ENCODE data around the gene ZNF684. TPM values are rescaled to one million over a fixed set of nuclear protein-coding genes. Genes with fewer than 3 reads are reported as not detected.

The ZNF684 gene
- total RNA-seq, 1 experiment from 2014 or later, result 6.1 TPM

- DNase-seq (ENCODE audit: low spot score), result no peak
Measured at GRCh38 chr1:40567825-40568224, 36.4 kb downstream of the ZNF684 start.

GRCh38 chr1:40574805-40575204, 43.4 kb downstream of the ZNF684 start:
- peak; percentile 26 for DNase-seq (ENCODE audit: low spot score)

GRCh38 chr1:40575336-40575735, 43.9 kb downstream of the ZNF684 start:
- DNase-seq (ENCODE audit: low spot score), result no peak

- no peak for DNase-seq (ENCODE audit: low spot score)
Measured at GRCh38 chr1:40582116-40582515, 50.7 kb downstream of the ZNF684 start.

GRCh38 chr1:40583980-40584379, 52.5 kb downstream of the ZNF684 start:
- peak; percentile 26 for DNase-seq (ENCODE audit: low spot score)

- no peak for DNase-seq (ENCODE audit: low spot score)
Measured at GRCh38 chr1:40588586-40588985, 57.1 kb downstream of the ZNF684 start.

- peak; percentile 59 for DNase-seq (ENCODE audit: low spot score)
Measured at GRCh38 chr1:40592107-40592803, 60.8 kb downstream of the ZNF684 start.

GRCh38 chr1:40593449-40594186, 62.2 kb downstream of the ZNF684 start:
- DNase-seq (ENCODE audit: low spot score), result no peak

- DNase-seq (ENCODE audit: low spot score), result no peak
Measured at GRCh38 chr1:40594187-40594531, 62.7 kb downstream of the ZNF684 start.

- DNase-seq (ENCODE audit: low spot score), result no peak
Measured at GRCh38 chr1:40595623-40596022, 64.2 kb downstream of the ZNF684 start.

Other genes starting within 250 kb of the ZNF684 start
- 0.85 and 1.6 TPM in 2 replicates for gene COL9A2, start 214.4 kb upstream of the ZNF684 start, total RNA-seq (2014; rRNA removed; shearing (Covaris generic))
- gene SMAP2, start 157.9 kb upstream of the ZNF684 start, total RNA-seq (2014; rRNA removed; shearing (Covaris generic)), result 23.1 and 24.1 TPM in 2 replicates
- gene ZFP69B, start 81.2 kb upstream of the ZNF684 start, total RNA-seq (2014; rRNA removed; shearing (Covaris generic)), result 3.5 and 5.2 TPM in 2 replicates
- gene ZFP69, start 54.3 kb upstream of the ZNF684 start, total RNA-seq (2014; rRNA removed; shearing (Covaris generic)), result 2.3 and 4.2 TPM in 2 replicates
- gene EXO5, start 22.9 kb upstream of the ZNF684 start, total RNA-seq (2014; rRNA removed; shearing (Covaris generic)), result 8.7 and 20.9 TPM in 2 replicates
- gene RIMS3, start 134.0 kb downstream of the ZNF684 start, total RNA-seq (2014; rRNA removed; shearing (Covaris generic)), result 5.9 and 7.5 TPM in 2 replicates
- gene NFYC, start 160.1 kb downstream of the ZNF684 start, total RNA-seq (2014; rRNA removed; shearing (Covaris generic)), result 30.7 and 45.8 TPM in 2 replicates

All from H4 (cell line).